Loucy (cell line): ENCODE measurements around the gene NEBL.

Experiments
- CTCF ChIP-seq: fragments of 200-600 bp; sonication (generic); conservative IDR thresholded peaks from 2 replicates; pipeline ENCODE4 v1.5.1; 2014; ENCODE audit warnings: mild to moderate bottlenecking, antibody characterized with exemption, low read length
- EZH2phosphoT487 ChIP-seq: fragments of 200-600 bp; IDR thresholded peaks from 2 replicates; pipeline ENCODE4 v1.6.1; 2018; ENCODE audit warnings: antibody characterized with exemption, mild to moderate bottlenecking, moderate library complexity, borderline replicate concordance

GRCh38 chr10:20839141-20839540 is 58.0 kb downstream of the NEBL start:
- TF ChIP-seq CTCF: no peak
- no peak for TF ChIP-seq EZH2phosphoT487
